ENCODE measurements around the gene TRAPPC14. TPM values are rescaled to one million over a fixed set of nuclear protein-coding genes. Genes with fewer than 3 reads are reported as not detected.
"Not testable (repeated sequence)": the region's sequence is repeated elsewhere in the genome, so short reads cannot be mapped to it uniquely, and the experiment has no call there.

The TRAPPC14 gene
- total RNA-seq, 1 donor: 8.0 TPM

GRCh38 chr7:100180084-100180483 lies 21.6 kb upstream of the TRAPPC14 start:
- H3K4me2 ChIP-seq (ENCODE audit: insufficient read depth, low read length); H3K27me3 ChIP-seq (ENCODE audit: insufficient read depth, low read length); H2AFZ ChIP-seq (ENCODE audit: low read length); DNase-seq (ENCODE audit: insufficient read length, low spot score, missing footprints); H3K79me2 ChIP-seq (ENCODE audit: insufficient read depth, low read length); H3K4me3 ChIP-seq (ENCODE audit: insufficient read depth, low read length); H4K20me1 ChIP-seq (ENCODE audit: insufficient read depth, low read length); H3K4me1 ChIP-seq (ENCODE audit: insufficient read depth, low read length); H3K27ac ChIP-seq (ENCODE audit: low read depth, low read length); H3K9me3 ChIP-seq (ENCODE audit: low read depth, low read length); H3K36me3 ChIP-seq (ENCODE audit: insufficient read depth, low read length): not testable (repeated sequence)

- no peak for TF ChIP-seq CTCF (IDR thresholded peaks at IDR 0.05; ENCODE audit: extremely low read depth, low read depth, low read length)
- peak within 1 kb of the TSS; percentile 94 for H2AFZ ChIP-seq (ENCODE audit: low read length)
- H4K20me1 ChIP-seq (ENCODE audit: insufficient read depth, low read length): no peaks in the 10 kb centered on the region
- H3K36me3 ChIP-seq (ENCODE audit: insufficient read depth, low read length): no peaks in the 10 kb centered on the region
- DNase-seq (ENCODE audit: insufficient read length, low spot score, missing footprints): peak; percentile 99
- H3K27ac ChIP-seq (ENCODE audit: low read depth, low read length): no peak within 1 kb of the TSS
- peaks cover 5% of the 10 kb centered on the region for H3K27me3 ChIP-seq (ENCODE audit: insufficient read depth, low read length)
- H3K4me3 ChIP-seq (ENCODE audit: insufficient read depth, low read length): peak within 1 kb of the TSS; percentile 76
- H3K4me1 ChIP-seq (ENCODE audit: insufficient read depth, low read length): peaks cover 5% of the 10 kb centered on the region
- H3K9me3 ChIP-seq (ENCODE audit: low read depth, low read length): no peaks in the 10 kb centered on the region
- peak within 1 kb of the TSS; percentile 91 for H3K4me2 ChIP-seq (ENCODE audit: insufficient read depth, low read length)
- H3K79me2 ChIP-seq (ENCODE audit: insufficient read depth, low read length): no peaks in the 10 kb centered on the region
Observed at GRCh38 chr7:100177045-100178001, 18.8 kb upstream of the TRAPPC14 start, which contains the start of the genes GPC2 and STAG3. TSS of gene GPC2 (minus strand) at chr7:100177381. CDS start at chr7:100177199, 182 bp downstream. TSS of gene STAG3 (plus strand) at chr7:100177918. CDS start at chr7:100180557, 2,639 bp downstream.

DNA sequence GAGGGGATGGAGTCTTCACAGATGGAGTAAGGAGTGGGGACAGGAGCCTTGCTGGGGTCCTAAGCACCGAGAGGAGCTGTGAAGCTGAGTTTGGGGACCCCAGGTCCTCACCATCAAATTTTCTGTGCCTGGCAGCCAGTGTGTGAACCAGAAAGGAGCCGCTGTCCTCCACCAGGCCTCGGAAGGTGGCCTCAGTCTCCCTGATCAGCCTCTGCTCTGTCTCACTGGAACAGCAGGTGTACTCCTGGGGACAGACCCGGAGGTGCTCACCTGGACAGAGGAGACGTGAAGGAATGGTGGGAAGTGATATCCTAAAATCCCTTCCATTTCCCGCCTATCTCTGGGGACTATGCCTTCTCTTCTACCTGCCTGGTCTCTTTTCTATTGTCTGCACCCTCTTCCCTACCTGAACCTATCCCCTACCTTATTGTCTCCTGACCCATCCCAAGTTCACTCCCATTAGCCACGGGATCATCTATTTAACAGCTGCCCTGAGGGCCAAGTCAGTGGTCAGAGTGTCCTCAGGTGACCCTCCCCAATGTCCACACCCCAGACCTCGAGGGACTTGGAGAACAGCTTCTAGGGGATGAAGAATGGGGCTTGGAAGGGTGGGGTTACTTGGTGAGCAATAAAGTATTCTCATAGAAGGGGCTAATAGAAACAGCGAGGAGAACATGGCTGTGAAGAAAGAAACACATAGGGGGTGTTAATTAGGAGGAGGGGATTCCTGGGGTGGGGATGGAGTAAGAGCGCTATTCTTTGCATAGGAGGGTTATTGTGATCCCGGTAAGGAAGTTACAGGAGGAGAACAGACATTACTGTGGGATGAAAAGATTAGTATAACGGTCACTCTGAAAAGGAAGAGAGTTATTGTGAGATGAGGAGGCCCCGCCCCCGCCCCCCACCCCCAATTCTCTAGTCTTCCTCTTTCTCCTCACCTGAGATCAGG lies 17.8 kb upstream of the TRAPPC14 start:
- H2AFZ ChIP-seq (ENCODE audit: low read length): peak overlapping the region; percentile 94
- no peaks in the 10 kb centered on the region for H3K79me2 ChIP-seq (ENCODE audit: insufficient read depth, low read length)
- H4K20me1 ChIP-seq (ENCODE audit: insufficient read depth, low read length): no peaks in the 10 kb centered on the region
- peaks cover 5% of the 10 kb centered on the region for H3K4me1 ChIP-seq (ENCODE audit: insufficient read depth, low read length)
- H3K4me2 ChIP-seq (ENCODE audit: insufficient read depth, low read length): peak overlapping the region; percentile 91
- H3K4me3 ChIP-seq (ENCODE audit: insufficient read depth, low read length): peak overlapping the region; percentile 76
- H3K27me3 ChIP-seq (ENCODE audit: insufficient read depth, low read length): peaks cover 9% of the 10 kb centered on the region
- no peaks in the 10 kb centered on the region for H3K9me3 ChIP-seq (ENCODE audit: low read depth, low read length)
- DNase-seq (ENCODE audit: insufficient read length, low spot score, missing footprints): peak; percentile 90
- no peak overlapping the region for H3K27ac ChIP-seq (ENCODE audit: low read depth, low read length)
- no peaks in the 10 kb centered on the region for H3K36me3 ChIP-seq (ENCODE audit: insufficient read depth, low read length)
- no peak for TF ChIP-seq CTCF (IDR thresholded peaks at IDR 0.05; ENCODE audit: extremely low read depth, low read depth, low read length)

DNA sequence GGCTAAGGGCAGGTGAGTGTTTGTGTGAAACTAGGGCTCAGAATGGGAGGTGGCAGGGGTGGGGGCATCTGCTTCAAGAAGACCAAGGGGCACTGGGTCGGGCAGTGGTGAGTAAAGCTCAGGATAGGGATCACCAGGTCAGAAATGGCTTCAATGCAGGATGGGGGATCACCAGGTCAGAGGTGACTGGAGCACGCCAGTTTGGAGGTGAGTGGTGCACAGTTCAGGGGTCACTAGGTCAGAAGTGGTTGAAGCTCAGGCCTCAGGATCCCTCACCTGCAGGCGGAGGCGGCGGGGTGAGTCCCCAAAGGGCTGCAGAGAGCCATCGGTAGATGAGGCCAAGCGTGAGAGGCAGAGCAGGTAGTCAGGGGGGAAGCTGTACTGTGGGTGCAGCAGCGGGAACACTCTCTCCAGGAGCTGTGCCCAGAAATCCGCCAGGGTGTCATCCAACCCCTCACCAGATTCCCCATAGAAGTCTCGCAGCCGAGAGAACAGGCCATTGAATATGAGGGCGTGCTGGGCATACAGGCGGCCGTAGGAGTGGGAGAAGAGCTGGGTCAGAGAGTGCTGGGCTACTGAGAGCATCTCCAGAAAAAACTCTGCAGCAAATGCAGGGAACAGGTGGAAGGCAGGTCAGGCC lies 16.9 kb upstream of the TRAPPC14 start:
- H3K4me3 ChIP-seq (ENCODE audit: insufficient read depth, low read length): no peak overlapping the region
- H3K27ac ChIP-seq (ENCODE audit: low read depth, low read length): no peak overlapping the region
- peaks cover 14% of the 10 kb centered on the region for H3K27me3 ChIP-seq (ENCODE audit: insufficient read depth, low read length)
- no peak overlapping the region for H3K4me2 ChIP-seq (ENCODE audit: insufficient read depth, low read length)
- no peak for TF ChIP-seq CTCF (IDR thresholded peaks at IDR 0.05; ENCODE audit: extremely low read depth, low read depth, low read length)
- no peaks in the 10 kb centered on the region for H3K36me3 ChIP-seq (ENCODE audit: insufficient read depth, low read length)
- H3K79me2 ChIP-seq (ENCODE audit: insufficient read depth, low read length): no peaks in the 10 kb centered on the region
- H3K9me3 ChIP-seq (ENCODE audit: low read depth, low read length): no peaks in the 10 kb centered on the region
- no peaks in the 10 kb centered on the region for H4K20me1 ChIP-seq (ENCODE audit: insufficient read depth, low read length)
- no peak overlapping the region for H2AFZ ChIP-seq (ENCODE audit: low read length)
- H3K4me1 ChIP-seq (ENCODE audit: insufficient read depth, low read length): peaks cover 5% of the 10 kb centered on the region
- peak; percentile 31 for DNase-seq (ENCODE audit: insufficient read length, low spot score, missing footprints)

Measured in osteoblast (primary cell).